Activated CD8-positive, alpha-beta T cell treated with anti-CD3 and anti-CD28 coated beads, Interleukin-2, amount 10 ng/mL, durations not matched to agents 7 days and 5 days (primary cell): ENCODE results near the gene AZU1. TPM values are rescaled to one million over a fixed set of nuclear protein-coding genes. Genes with fewer than 3 reads are reported as not detected.

Source experiments
- ATAC-seq: fragments of 150-1000 bp; cut with Tn5 transposase; one replicate; pipeline ENCODE4 v1.10.0; 2021; ENCODE audit warnings: moderate library complexity
- CTCF ChIA-PET: fragments of 350-600 bp; sonication (Branson Sonifier 250); formaldehyde crosslinking; loops from one replicate; lab custom pipeline; 2021; ENCODE audit warnings: antibody characterized with exemption; lab: Charles Lee
- POLR2A ChIA-PET: fragments of 350-600 bp; sonication (Branson Sonifier 250); formaldehyde crosslinking; loops from one replicate; lab custom pipeline; 2021; ENCODE audit warnings: antibody characterized with exemption; lab: Charles Lee
- DNase-seq: peaks from one replicate; pipeline ENCODE4 v3.0.0-alpha.2; 2020
- H3K27ac Mint-ChIP-seq: one replicate; pipeline ENCODE4 v1.8.0; 2021; ENCODE audit warnings: mild to moderate bottlenecking, mixed read lengths
- H3K27me3 Mint-ChIP-seq: one replicate; pipeline ENCODE4 v1.8.0; 2021; ENCODE audit warnings: low read depth, mixed read lengths
- H3K36me3 Mint-ChIP-seq: one replicate; pipeline ENCODE4 v1.8.0; 2021; ENCODE audit warnings: low read depth, mixed read lengths
- H3K4me1 Mint-ChIP-seq: one replicate; pipeline ENCODE4 v1.8.0; 2021; ENCODE audit warnings: low read depth, mixed read lengths
- H3K4me3 Mint-ChIP-seq: one replicate; pipeline ENCODE4 v1.8.0; 2021; ENCODE audit warnings: mild to moderate bottlenecking, mixed read lengths
- H3K9me3 Mint-ChIP-seq: one replicate; pipeline ENCODE4 v1.8.0; 2022; ENCODE audit warnings: mixed read lengths; ENCODE audit not compliant: insufficient read depth
- total RNA-seq, 2 experiments: library from RNA; stranded (reverse); gene quantifications; one replicate each; pipeline ENCODE4 v1.2.3, GENCODE V29; 2021

The AZU1 gene
- total RNA-seq, 2 experiments from 2014 or later, result not detected

- POLR2A ChIA-PET, result interaction anchor here (0.6 kb wide), 2 partner anchors 61 to 324 kb away, joined by 3 to 5 read pairs; no protein-coding TSS in a partner anchor
- no peaks in the 10 kb centered on the region for H3K9me3 Mint-ChIP-seq
- CTCF ChIA-PET, result no interaction called here
- DNase-seq, result no peak
- no peak overlapping the region for H3K27ac Mint-ChIP-seq
- peaks cover 15% of the 10 kb centered on the region for H3K36me3 Mint-ChIP-seq
- peaks cover 5% of the 10 kb centered on the region for H3K27me3 Mint-ChIP-seq
- ATAC-seq, result no peak
- no peak overlapping the region for H3K4me3 Mint-ChIP-seq
- peaks cover 24% of the 10 kb centered on the region for H3K4me1 Mint-ChIP-seq
Observed at GRCh38 chr19:867301-867793, 39.7 kb downstream of the AZU1 start.

- H3K4me1 Mint-ChIP-seq, result peaks cover 23% of the 10 kb centered on the region
- CTCF ChIA-PET, result no interaction called here
- peaks cover 19% of the 10 kb centered on the region for H3K36me3 Mint-ChIP-seq
- ATAC-seq (no peak), DNase-seq (no peak)
- no peak overlapping the region for H3K4me3 Mint-ChIP-seq
- POLR2A ChIA-PET, result interaction anchor here (0.6 kb wide), 1 partner anchor 61 kb away, joined by 3 read pairs; no protein-coding TSS in a partner anchor
- no peak overlapping the region for H3K27ac Mint-ChIP-seq
- H3K27me3 Mint-ChIP-seq, result no peaks in the 10 kb centered on the region
- H3K9me3 Mint-ChIP-seq, result no peaks in the 10 kb centered on the region
Observed at GRCh38 chr19:867855-868457, 40.3 kb downstream of the AZU1 start.

GRCh38 chr19:868458-869244 is 41.0 kb downstream of the AZU1 start:
- H3K9me3 Mint-ChIP-seq, result no peaks in the 10 kb centered on the region
- ChIA-PET CTCF (no interaction called here), POLR2A (no interaction called here)
- no peaks in the 10 kb centered on the region for H3K27me3 Mint-ChIP-seq
- H3K27ac Mint-ChIP-seq, result no peak overlapping the region
- H3K4me3 Mint-ChIP-seq, result no peak overlapping the region
- ATAC-seq (no peak), DNase-seq (no peak)
- H3K36me3 Mint-ChIP-seq, result peaks cover 19% of the 10 kb centered on the region
- H3K4me1 Mint-ChIP-seq, result peaks cover 16% of the 10 kb centered on the region

GRCh38 chr19:869245-870177 is 41.9 kb downstream of the AZU1 start:
- H3K27me3 Mint-ChIP-seq, result no peaks in the 10 kb centered on the region
- peaks cover 19% of the 10 kb centered on the region for H3K36me3 Mint-ChIP-seq
- CTCF ChIA-PET, result no interaction called here
- H3K4me3 Mint-ChIP-seq, result no peak overlapping the region
- peaks cover 11% of the 10 kb centered on the region for H3K4me1 Mint-ChIP-seq
- no peak overlapping the region for H3K27ac Mint-ChIP-seq
- no peaks in the 10 kb centered on the region for H3K9me3 Mint-ChIP-seq
- DNase-seq, result no peak
- POLR2A ChIA-PET, result no interaction called here
- no peak for ATAC-seq

GRCh38 chr19:870314-870713 is 42.7 kb downstream of the AZU1 start:
- ChIA-PET CTCF (no interaction called here), POLR2A (no interaction called here)
- peaks cover 19% of the 10 kb centered on the region for H3K36me3 Mint-ChIP-seq
- no peak overlapping the region for H3K4me3 Mint-ChIP-seq
- H3K27ac Mint-ChIP-seq, result peak overlapping the region; percentile 55
- H3K9me3 Mint-ChIP-seq, result no peaks in the 10 kb centered on the region
- ATAC-seq, result no peak
- H3K27me3 Mint-ChIP-seq, result no peaks in the 10 kb centered on the region
- peaks cover 11% of the 10 kb centered on the region for H3K4me1 Mint-ChIP-seq
- DNase-seq, result no peak

- Mint-ChIP-seq H3K27ac (no peak overlapping the region), H3K9me3 (no peaks in the 10 kb centered on the region), H3K4me1 (peaks cover 11% of the 10 kb centered on the region), H3K36me3 (peaks cover 19% of the 10 kb centered on the region), H3K4me3 (no peak overlapping the region), H3K27me3 (no peaks in the 10 kb centered on the region)
- POLR2A ChIA-PET, result no interaction called here
- no peak for DNase-seq
- CTCF ChIA-PET, result no interaction called here
- ATAC-seq, result no peak
Observed at GRCh38 chr19:870963-871401, 43.3 kb downstream of the AZU1 start.

GRCh38 chr19:871446-872265 is 44.0 kb downstream of the AZU1 start:
- Mint-ChIP-seq H3K36me3 (peaks cover 22% of the 10 kb centered on the region), H3K9me3 (no peaks in the 10 kb centered on the region), H3K27ac (peak overlapping the region; percentile 89), H3K4me1 (peaks cover 11% of the 10 kb centered on the region), H3K4me3 (peak overlapping the region; percentile 73), H3K27me3 (no peaks in the 10 kb centered on the region)
- ATAC-seq (peak; percentile 2), DNase-seq (no peak)
- ChIA-PET CTCF (interaction anchor here (1.3 kb wide), 1 partner anchor 8 kb away, joined by 9 read pairs; no protein-coding TSS in a partner anchor), POLR2A (no interaction called here)

- Mint-ChIP-seq H3K27me3 (no peaks in the 10 kb centered on the region), H3K9me3 (no peaks in the 10 kb centered on the region), H3K36me3 (peaks cover 24% of the 10 kb centered on the region), H3K27ac (peak overlapping the region; percentile 89), H3K4me1 (peaks cover 11% of the 10 kb centered on the region), H3K4me3 (peak overlapping the region; percentile 73)
- ChIA-PET POLR2A (interaction anchor here (0.9 kb wide), 1 partner anchor 112 kb away, joined by 4 read pairs; the partner anchor contains the start of gene WDR18), CTCF (interaction anchor here (1.3 kb wide), 1 partner anchor 9 kb away, joined by 9 read pairs; no protein-coding TSS in a partner anchor)
- ATAC-seq (peak; percentile 85), DNase-seq (peak; percentile 94)
Observed at GRCh38 chr19:872266-872951, 44.8 kb downstream of the AZU1 start.

- H3K27ac Mint-ChIP-seq, result peak overlapping the region; percentile 78
- H3K27me3 Mint-ChIP-seq, result no peaks in the 10 kb centered on the region
- ChIA-PET POLR2A (interaction anchor here (0.9 kb wide), 1 partner anchor 111 kb away, joined by 4 read pairs; the partner anchor contains the start of gene WDR18), CTCF (interaction anchor here (0.6 to 2.5 kb wide), 3 partner anchors 9 to 16 kb away, joined by 3 to 9 read pairs (median 8); no protein-coding TSS in a partner anchor)
- peak; percentile 75 for ATAC-seq
- DNase-seq, result peak; percentile 89
- H3K36me3 Mint-ChIP-seq, result peaks cover 21% of the 10 kb centered on the region
- H3K4me1 Mint-ChIP-seq, result peaks cover 11% of the 10 kb centered on the region
- no peak overlapping the region for H3K4me3 Mint-ChIP-seq
- H3K9me3 Mint-ChIP-seq, result no peaks in the 10 kb centered on the region
Observed at GRCh38 chr19:873084-873483, 45.4 kb downstream of the AZU1 start.

GRCh38 chr19:873561-874041 is 46.0 kb downstream of the AZU1 start:
- POLR2A ChIA-PET, result no interaction called here
- Mint-ChIP-seq H3K27ac (no peak overlapping the region), H3K36me3 (peaks cover 21% of the 10 kb centered on the region), H3K27me3 (no peaks in the 10 kb centered on the region), H3K4me3 (no peak overlapping the region), H3K4me1 (peaks cover 11% of the 10 kb centered on the region), H3K9me3 (no peaks in the 10 kb centered on the region)
- CTCF ChIA-PET, result interaction anchor here (0.6 to 2.5 kb wide), 2 partner anchors 9 to 15 kb away, joined by 3 to 8 read pairs; no protein-coding TSS in a partner anchor
- DNase-seq, result no peak
- no peak for ATAC-seq
